NT2/D1 (cell line): ENCODE data around the gene FBRSL1.

Experiments
- SUZ12 ChIP-seq: IDR thresholded peaks from 2 replicates; pipeline ENCODE4 v1.6.1; 2011; ENCODE audit not compliant: insufficient read length, insufficient read depth; ENCODE audit errors: extremely low read depth
- YY1 ChIP-seq: IDR thresholded peaks from 2 replicates; pipeline ENCODE4 v1.6.1; 2011; ENCODE audit not compliant: insufficient read length, insufficient read depth

DNA sequence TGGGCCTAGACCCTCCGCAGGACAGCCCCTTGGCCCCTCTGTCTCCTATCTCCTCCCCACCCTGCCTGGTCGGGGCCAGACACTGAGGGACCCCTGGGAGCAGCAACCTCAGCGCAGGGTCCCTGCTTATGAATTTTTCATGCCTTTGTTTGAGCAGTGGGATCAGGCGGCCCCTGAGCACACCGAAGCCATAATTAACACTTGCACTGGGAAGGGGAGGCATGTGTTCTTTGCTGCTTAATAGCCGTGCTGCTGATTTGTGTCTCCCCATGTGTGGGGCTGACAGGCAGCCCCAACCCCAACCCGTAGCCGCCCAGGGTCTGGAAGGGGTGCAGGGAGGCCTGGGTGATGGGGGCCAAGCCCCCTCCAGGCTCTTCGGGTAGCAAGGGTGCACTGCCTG lies 52.7 kb downstream of the FBRSL1 start:
- no peak for TF ChIP-seq YY1
- TF ChIP-seq SUZ12, result no peak
